Natural killer cell (primary cell): ENCODE results near the gene AOPEP. TPM values are rescaled to one million over a fixed set of nuclear protein-coding genes. Genes with fewer than 3 reads are reported as not detected.

Source experiments
- ATAC-seq, 3 donors: fragments of 150-1000 bp in 2 of 3; fragments of 200-7000 bp in 1 of 3; cut with Tn5 transposase; 1 replicate in 1 of 3; 2 replicates in 2 of 3; pipeline ENCODE4 v1.10.0; 2021; ENCODE audit warnings: mild to moderate bottlenecking in 2 of 3, moderate library complexity in 2 of 3
- DNase-seq, 2 donors: peaks; one replicate each; pipeline versions ENCODE4 v3.0.0 to v3.0.0-alpha.2; 2013 to 2021; ENCODE audit warnings: mixed read lengths in 1 of 2
- H3K27ac ChIP-seq: one replicate; pipeline ENCODE4 v1.5.1; 2013; ENCODE audit warnings: mild to moderate bottlenecking, low read length
- H3K27me3 ChIP-seq: one replicate; pipeline ENCODE4 v1.6.1; 2013; ENCODE audit warnings: low read length; ENCODE audit not compliant: control insufficient read depth, insufficient read depth
- H3K36me3 ChIP-seq: one replicate; pipeline ENCODE4 v1.6.1; 2013; ENCODE audit warnings: low read length; ENCODE audit not compliant: control insufficient read depth, insufficient read depth
- H3K4me1 ChIP-seq: one replicate; pipeline ENCODE4 v1.6.1; 2013; ENCODE audit warnings: low read length; ENCODE audit not compliant: control insufficient read depth, insufficient read depth
- H3K4me3 ChIP-seq: one replicate; pipeline ENCODE4 v1.5.1; 2013; ENCODE audit warnings: low read length
- H3K9me3 ChIP-seq: one replicate; pipeline ENCODE4 v1.6.1; 2013; ENCODE audit warnings: low read length; ENCODE audit not compliant: control insufficient read depth, insufficient read depth
- H3K27ac Mint-ChIP-seq, 2 donors: one replicate each; pipeline ENCODE4 v1.8.0; 2022; ENCODE audit warnings: mild to moderate bottlenecking in 2 of 2, mixed read lengths in 2 of 2, moderate library complexity in 1 of 2
- H3K27me3 Mint-ChIP-seq, 2 donors: one replicate each; pipeline ENCODE4 v1.8.0; 2022; ENCODE audit warnings: low read depth in 2 of 2, mixed read lengths in 2 of 2
- H3K36me3 Mint-ChIP-seq: one replicate; pipeline ENCODE4 v1.8.0; 2022; ENCODE audit warnings: mixed read lengths
- H3K4me1 Mint-ChIP-seq, 2 donors: one replicate each; pipeline ENCODE4 v1.8.0; 2022; ENCODE audit warnings: mixed read lengths in 2 of 2
- H3K4me3 Mint-ChIP-seq: one replicate; pipeline ENCODE4 v1.8.0; 2022; ENCODE audit warnings: mild to moderate bottlenecking, moderate library complexity, mixed read lengths
- H3K9me3 Mint-ChIP-seq, 2 donors: one replicate each; pipeline ENCODE4 v1.8.0; 2022; ENCODE audit warnings: mixed read lengths in 2 of 2
- CTCF ChIP-seq: fragments of 200-600 bp; IDR thresholded peaks from one replicate; pipeline ENCODE4 v1.8.0; 2022; ENCODE audit warnings: antibody characterized with exemption
- whole genome bisulfite sequencing: methylation state at CpG from one replicate; pipeline ENCODE4 v1.1.7; 2013; ENCODE audit warnings: missing lambda C conversion rate; ENCODE audit not compliant: insufficient coverage; 5-methylcytosine and 5-hydroxymethylcytosine counted together
- intact Hi-C: fragments of 100-400 bp; cut with micrococcal nuclease; formaldehyde crosslinking; loops from one replicate; pipeline ENCODE4 v1.14.2; 2022
- total RNA-seq, 4 donors: library from RNA; stranded (reverse); fragments of 120-200 nt in 1 of 4; gene quantifications; one replicate each; pipeline versions ENCODE4 v1.2.3 to v1.2.4, GENCODE V29; 2013 to 2022

AOPEP gene
- total RNA-seq, 3 donors from 2014 or later (not counting 1 experiment from before 2014, with no cell fraction given): 20.1 to 22.6 (median 20.6) TPM

- WGBS: 93% methylated on average over 1 of the region's 1 CpG
- H3K27me3 ChIP-seq: no peaks in the 10 kb centered on the region
- no peak overlapping the region for H3K27ac Mint-ChIP-seq
- H3K4me1 ChIP-seq: peaks cover 4% of the 10 kb centered on the region
- H3K36me3 Mint-ChIP-seq: no peaks in the 10 kb centered on the region
- H3K4me3 Mint-ChIP-seq: no peak overlapping the region
- H3K9me3 Mint-ChIP-seq: no peaks in the 10 kb centered on the region
- no peak overlapping the region for H3K4me3 ChIP-seq
- intact Hi-C loops: no loop called here
- H3K9me3 ChIP-seq: no peaks in the 10 kb centered on the region
- TF ChIP-seq CTCF: no peak
- peaks cover 24 to 36% of the 10 kb centered on the region in 2 donors for H3K4me1 Mint-ChIP-seq
- ATAC-seq (peak in 1 of 3 donors; percentile 38), DNase-seq (no peak)
- H3K27ac ChIP-seq: no peak overlapping the region
- no peaks in the 10 kb centered on the region for H3K36me3 ChIP-seq
- H3K27me3 Mint-ChIP-seq: no peaks in the 10 kb centered on the region
These were observed 154.5 kb downstream of the AOPEP start for GRCh38 chr9:94881023-94881422.

GRCh38 chr9:94881454-94881853, 155.0 kb downstream of the AOPEP start:
- Histone ChIP-seq H3K27ac (no peak overlapping the region), H3K9me3 (no peaks in the 10 kb centered on the region), H3K4me1 (peaks cover 4% of the 10 kb centered on the region), H3K27me3 (no peaks in the 10 kb centered on the region), H3K4me3 (no peak overlapping the region), H3K36me3 (no peaks in the 10 kb centered on the region)
- Mint-ChIP-seq H3K27me3 (no peaks in the 10 kb centered on the region), H3K36me3 (no peaks in the 10 kb centered on the region), H3K4me1 (peaks cover 24 to 37% of the 10 kb centered on the region in 2 donors), H3K4me3 (no peak overlapping the region), H3K27ac (peak overlapping the region; percentile 11 to 34), H3K9me3 (no peaks in the 10 kb centered on the region)
- no peak for TF ChIP-seq CTCF
- DNase-seq: no peak
- no peak for ATAC-seq
- intact Hi-C loops: no loop called here
- 96% methylated on average over 2 of the region's 2 CpGs for WGBS

GRCh38 chr9:94881940-94882339, 155.4 kb downstream of the AOPEP start:
- Histone ChIP-seq H3K27ac (no peak overlapping the region), H3K4me3 (no peak overlapping the region), H3K36me3 (no peaks in the 10 kb centered on the region), H3K9me3 (no peaks in the 10 kb centered on the region), H3K27me3 (no peaks in the 10 kb centered on the region), H3K4me1 (peaks cover 4% of the 10 kb centered on the region)
- ATAC-seq (no peak), DNase-seq (no peak)
- intact Hi-C loops: no loop called here
- H3K9me3 Mint-ChIP-seq: no peaks in the 10 kb centered on the region
- H3K27me3 Mint-ChIP-seq: no peaks in the 10 kb centered on the region
- peaks cover 24 to 37% of the 10 kb centered on the region in 2 donors for H3K4me1 Mint-ChIP-seq
- H3K4me3 Mint-ChIP-seq: no peak overlapping the region
- TF ChIP-seq CTCF: no peak
- WGBS: 56% methylated on average over 2 of the region's 3 CpGs
- no peaks in the 10 kb centered on the region for H3K36me3 Mint-ChIP-seq
- peak overlapping the region; percentile 11 to 34 for H3K27ac Mint-ChIP-seq

GRCh38 chr9:94882966-94883641, 156.6 kb downstream of the AOPEP start:
- WGBS: 73% methylated on average over 4 of the region's 4 CpGs
- intact Hi-C loops: no loop called here
- H3K27ac Mint-ChIP-seq: no peak overlapping the region

More at GRCh38 chr9:94882966-94883641, 156.6 kb downstream of the AOPEP start:
- Histone ChIP-seq H3K4me3 (no peak overlapping the region), H3K4me1 (peaks cover 4% of the 10 kb centered on the region), H3K27ac (no peak overlapping the region), H3K9me3 (no peaks in the 10 kb centered on the region), H3K36me3 (no peaks in the 10 kb centered on the region), H3K27me3 (no peaks in the 10 kb centered on the region)
- DNase-seq: no peak
- H3K9me3 Mint-ChIP-seq: no peaks in the 10 kb centered on the region
- H3K36me3 Mint-ChIP-seq: no peaks in the 10 kb centered on the region
- no peak for ATAC-seq
- no peak for TF ChIP-seq CTCF
- H3K4me3 Mint-ChIP-seq: no peak overlapping the region
- peaks cover 21 to 34% of the 10 kb centered on the region in 2 donors for H3K4me1 Mint-ChIP-seq
- no peaks in the 10 kb centered on the region for H3K27me3 Mint-ChIP-seq
